ELF-1 (cell line): ENCODE results near the gene MFAP4.

Experiments
- DNase-seq: peaks from one replicate; pipeline ENCODE4 v3.0.0-alpha.2; 2016; ENCODE audit warnings: low read depth, low spot score

MFAP4 gene

GRCh38 chr17:19386974-19387920, at the start of gene MFAP4:
TSS of gene MFAP4 (minus strand) at chr17:19387190. CDS start at chr17:19387155, 35 bp downstream.
- no peak for DNase-seq

GRCh38 chr17:19433727-19434340, 46.8 kb upstream of the MFAP4 start:
- no peak for DNase-seq

DNA sequence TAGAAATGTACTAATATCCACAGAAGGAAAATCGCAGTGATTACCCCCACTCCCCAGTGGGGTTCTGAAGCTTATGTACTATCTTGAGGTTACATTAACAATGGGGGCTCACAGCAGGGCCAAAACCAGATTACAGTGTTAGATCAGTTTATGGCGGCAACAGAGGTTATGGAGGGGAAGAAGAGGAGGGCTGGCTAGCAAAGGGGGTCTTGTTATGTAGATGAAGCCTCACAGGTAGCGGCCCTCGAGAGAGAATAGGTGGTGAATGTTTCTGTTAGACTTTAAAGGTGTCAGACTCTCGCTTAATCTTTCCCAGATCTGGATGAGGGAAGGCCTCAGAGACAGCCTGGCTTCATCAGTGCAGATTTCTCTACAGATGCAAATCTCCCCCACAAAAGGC, 46.3 kb upstream of the MFAP4 start:
- peak; percentile 48 for DNase-seq

GRCh38 chr17:19431691-19432090, 44.7 kb upstream of the MFAP4 start:
- DNase-seq, result no peak

DNA sequence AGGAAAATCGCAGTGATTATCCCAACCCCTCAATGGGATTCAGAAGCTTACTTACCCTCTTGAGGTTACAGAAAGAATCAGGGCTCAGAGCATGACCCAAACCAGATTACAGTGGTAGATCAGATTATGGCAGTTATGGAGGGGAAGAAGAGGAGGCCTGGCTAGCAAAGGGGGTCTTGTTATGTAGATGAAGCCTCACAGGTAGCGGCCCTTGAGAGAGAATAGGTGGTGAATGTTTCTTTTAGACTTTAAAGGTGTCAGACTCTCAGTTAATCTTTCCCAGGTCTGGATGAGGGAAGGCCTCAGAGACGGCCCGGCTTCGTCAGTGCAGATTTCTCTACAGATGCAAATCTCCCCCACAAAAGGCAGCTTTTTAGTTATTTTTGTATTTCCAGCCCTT, 39.6 kb upstream of the MFAP4 start:
- peak; percentile 39 for DNase-seq

DNA sequence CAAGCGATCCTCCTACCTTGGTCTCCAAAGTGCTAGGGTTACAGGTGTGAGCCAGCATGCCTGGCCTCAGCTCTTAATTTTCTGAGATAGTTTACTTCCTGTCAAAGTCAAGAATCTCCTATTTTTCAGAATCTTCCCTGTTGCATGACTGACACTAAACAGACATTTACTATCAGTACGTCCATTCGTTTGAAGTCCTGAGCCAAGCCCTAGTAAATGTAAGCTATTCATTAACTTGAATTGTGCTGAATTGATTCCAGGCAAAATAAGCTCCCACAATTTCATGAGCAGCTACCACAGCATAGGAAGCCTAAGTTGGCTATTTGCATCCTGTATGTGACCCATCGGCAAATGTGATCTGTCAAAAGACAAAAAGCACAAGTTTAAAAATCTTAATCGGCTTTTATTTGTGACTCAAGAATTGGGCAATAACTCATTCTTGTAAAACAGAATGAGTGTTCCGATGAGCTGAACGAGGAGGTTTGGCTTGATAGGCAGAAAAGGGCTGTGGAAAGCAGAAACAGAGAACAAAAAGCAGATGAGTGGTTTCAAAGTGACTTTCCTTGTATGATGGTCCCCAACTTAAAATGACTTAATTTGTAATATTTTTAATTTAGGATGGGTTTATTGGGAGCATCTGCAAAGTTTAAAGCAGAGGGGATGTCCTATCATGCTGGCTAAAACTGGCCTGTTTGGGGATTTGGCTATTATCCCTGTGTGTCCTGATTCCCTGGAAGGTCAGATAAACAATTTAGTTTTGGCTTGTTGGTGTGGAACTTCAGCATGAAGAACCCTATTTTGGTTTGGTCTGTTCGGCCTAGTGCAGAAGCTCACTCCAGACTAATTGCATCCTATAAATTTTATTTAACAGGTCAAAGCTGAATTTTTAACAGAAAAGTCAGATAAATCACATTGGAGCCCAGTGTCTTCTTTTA, 38.2 kb upstream of the MFAP4 start:
- DNase-seq, result no peak

- DNase-seq, result no peak
Observed at GRCh38 chr17:19421926-19422325, 34.9 kb upstream of the MFAP4 start.

DNA sequence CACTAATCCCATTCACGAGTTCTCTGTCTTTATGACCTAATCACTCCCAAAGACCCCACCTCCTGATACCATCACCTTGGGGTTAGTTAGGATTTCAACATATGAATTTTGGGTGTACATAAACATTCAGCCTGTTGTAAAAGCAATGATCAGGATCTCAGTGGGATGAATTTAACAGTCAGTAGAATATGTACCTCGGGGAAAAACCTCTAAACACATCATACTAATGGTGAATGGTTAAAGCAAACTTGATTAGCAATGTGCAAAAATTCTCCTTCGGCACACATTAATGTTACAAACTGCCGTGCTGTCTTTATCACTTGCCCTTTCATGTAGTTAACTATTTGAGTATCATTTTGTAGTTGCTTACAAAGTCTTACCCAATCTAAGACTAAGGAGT, 34.2 kb upstream of the MFAP4 start:
- no peak for DNase-seq

DNA sequence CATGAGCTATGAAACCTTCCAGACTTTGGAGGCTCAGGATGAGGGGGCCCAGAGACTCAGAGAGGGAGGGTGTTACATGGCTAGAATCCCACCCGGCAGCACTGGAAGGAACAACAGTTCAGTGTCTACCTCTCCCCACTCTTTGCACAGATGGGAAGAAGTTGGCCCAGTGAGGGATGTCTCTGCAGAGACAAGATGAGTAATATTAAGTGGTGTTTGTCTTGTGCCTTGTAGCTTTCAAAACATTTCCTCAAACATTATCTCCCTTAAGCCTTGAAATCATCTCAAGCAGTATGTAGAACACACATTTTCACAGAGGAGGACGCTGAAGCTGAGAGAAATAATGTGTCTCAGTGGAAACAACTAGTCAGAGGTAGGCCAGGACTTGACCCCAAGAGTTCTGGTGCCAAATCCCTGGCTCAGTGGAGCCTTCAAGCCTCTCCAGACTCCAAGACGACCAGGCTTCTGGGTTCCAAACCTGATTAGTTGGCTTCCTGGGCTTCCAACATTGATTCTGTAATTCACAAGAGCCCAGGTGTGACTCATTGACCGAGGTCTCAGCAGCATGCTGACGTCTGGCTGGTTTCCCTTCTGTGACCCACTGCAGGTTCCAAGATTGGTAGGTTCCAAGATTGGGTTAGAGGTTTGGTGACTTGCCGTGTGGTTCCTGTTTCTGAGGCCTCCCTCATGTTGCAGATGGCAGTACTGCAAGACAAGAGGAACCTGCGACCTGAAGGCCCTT, 31.4 kb upstream of the MFAP4 start:
- DNase-seq, result no peak

DNA sequence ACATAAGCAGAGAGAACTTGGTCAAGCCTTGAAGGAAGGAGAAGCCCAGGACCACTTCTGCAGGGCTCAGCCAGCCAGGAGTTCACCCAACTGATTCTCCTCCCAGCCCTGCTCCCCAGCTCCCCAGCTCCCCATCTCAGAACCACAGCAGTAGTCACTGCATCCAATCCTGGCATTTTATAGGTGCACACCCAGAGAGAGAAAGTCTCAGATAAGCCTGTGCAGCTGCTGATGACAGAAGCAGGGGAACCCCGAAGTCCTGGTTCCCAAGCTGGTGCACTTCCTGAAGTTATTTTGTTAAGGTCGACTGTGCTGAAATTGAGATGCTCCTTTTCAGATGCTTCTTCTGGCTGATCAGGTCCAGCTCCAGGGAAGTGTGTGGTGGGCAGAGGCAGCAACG, 30.6 kb upstream of the MFAP4 start:
- DNase-seq, result no peak

DNA sequence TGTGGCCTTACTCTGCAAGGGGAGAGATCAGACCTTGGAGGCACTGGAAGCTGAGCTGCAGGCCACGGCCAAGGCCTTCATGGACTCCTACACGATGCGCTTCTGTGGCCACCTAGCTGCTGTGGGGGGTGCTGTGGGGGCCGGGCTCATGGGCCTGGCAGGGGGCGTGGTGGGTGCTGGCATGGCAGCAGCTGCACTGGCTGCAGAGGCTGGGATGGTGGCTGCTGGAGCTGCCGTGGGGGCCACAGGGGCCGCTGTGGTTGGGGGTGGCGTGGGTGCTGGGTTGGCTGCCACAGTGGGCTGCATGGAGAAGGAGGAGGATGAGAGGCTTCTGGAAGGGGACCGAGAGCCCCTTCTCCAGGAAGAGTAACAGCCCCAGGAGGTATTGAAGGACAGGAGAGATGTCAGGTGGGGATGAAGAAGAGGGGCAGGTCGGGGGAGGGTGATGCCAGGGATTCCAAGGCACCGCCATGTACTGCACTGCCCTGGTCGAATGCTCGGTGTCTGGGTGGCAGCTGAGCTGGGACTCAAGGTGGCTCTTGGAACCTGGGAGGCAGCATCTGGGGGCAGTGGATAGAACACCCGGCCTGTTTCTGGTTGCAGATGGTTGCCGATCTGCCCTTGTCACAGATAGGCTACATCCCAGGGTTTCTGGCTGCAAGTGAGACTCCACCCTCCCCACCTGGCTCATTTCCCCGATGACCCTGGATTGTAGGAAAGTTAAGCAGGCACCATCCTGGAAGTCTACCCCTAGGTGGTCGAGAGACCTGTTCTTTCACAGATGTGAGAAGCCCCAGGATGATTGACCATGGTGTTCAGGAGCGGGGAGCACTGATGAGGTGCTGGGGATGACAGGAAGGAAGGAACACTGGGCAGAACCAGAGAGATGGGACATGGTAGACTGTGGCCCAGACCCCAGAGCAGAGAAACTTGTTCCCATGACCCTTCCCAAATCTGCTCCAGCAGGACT, 29.1 kb upstream of the MFAP4 start:
- no peak for DNase-seq

- no peak for DNase-seq
Observed at GRCh38 chr17:19415311-19415710, 28.3 kb upstream of the MFAP4 start.

- no peak for DNase-seq
Observed at GRCh38 chr17:19414396-19415280, 27.6 kb upstream of the MFAP4 start.

- no peak for DNase-seq
Observed at GRCh38 chr17:19413761-19414160, 26.8 kb upstream of the MFAP4 start.

GRCh38 chr17:19412984-19413383, 26.0 kb upstream of the MFAP4 start:
- no peak for DNase-seq

- no peak for DNase-seq
Observed at GRCh38 chr17:19412510-19412909, 25.5 kb upstream of the MFAP4 start.

DNA sequence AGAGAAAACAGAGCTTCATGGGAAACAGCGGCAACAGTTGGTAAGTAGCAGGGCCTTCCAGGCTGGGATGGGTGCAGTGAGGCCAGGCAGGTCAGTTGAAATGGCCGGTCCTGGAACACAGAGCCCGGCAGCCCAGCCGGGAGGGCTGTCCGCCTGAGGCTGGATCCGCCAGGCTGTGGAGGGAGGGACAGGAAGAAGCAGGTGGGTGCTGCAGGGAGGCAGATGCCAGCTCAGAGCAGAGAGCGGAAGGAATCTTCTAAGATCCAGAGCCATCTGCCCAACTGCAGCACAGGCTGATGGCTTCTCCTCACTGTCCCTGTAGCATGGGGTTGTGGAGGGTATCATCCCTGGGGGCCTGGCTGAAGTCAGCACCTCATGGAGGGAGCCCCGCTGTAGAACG, 24.6 kb upstream of the MFAP4 start:
- no peak for DNase-seq

GRCh38 chr17:19410875-19411620, 24.1 kb upstream of the MFAP4 start, which contains the start of gene RNF112:
TSS of gene RNF112 (plus strand) at chr17:19411232. CDS start at chr17:19411409, 177 bp downstream.
- DNase-seq, result no peak
